H1 (cell line): ENCODE results near the gene RBM44.

Experiments
- CTBP2 ChIP-seq: IDR thresholded peaks from 2 replicates; pipeline ENCODE4 v1.7.0; 2011; ENCODE audit warnings: borderline replicate concordance, mild to moderate bottlenecking, moderate library complexity, mixed read lengths, low read length; ENCODE audit not compliant: insufficient read depth, insufficient read length
- FOSL1 ChIP-seq: IDR thresholded peaks from 2 replicates; pipeline ENCODE4 v1.6.1; 2011; ENCODE audit warnings: mild to moderate bottlenecking, low read depth, low read length, moderate library complexity; ENCODE audit not compliant: insufficient read depth
- KDM1A ChIP-seq: fragments of 200-600, 300-600 bp; sonication (generic); IDR thresholded peaks from 2 replicates; pipeline ENCODE4 v1.7.1; 2016; ENCODE audit warnings: mild to moderate bottlenecking, low read length, borderline replicate concordance
- RXRA ChIP-seq: IDR thresholded peaks from 2 replicates; pipeline ENCODE4 v1.6.1; 2011; ENCODE audit warnings: low read depth, mild to moderate bottlenecking, low read length, moderate library complexity; ENCODE audit not compliant: insufficient read depth
- SP2 ChIP-seq: IDR thresholded peaks from 2 replicates; pipeline ENCODE4 v1.6.1; 2012; ENCODE audit warnings: mild to moderate bottlenecking, low read length, inconsistent platforms
- SUZ12 ChIP-seq: fragments of 200-600 bp; sonication (generic); IDR thresholded peaks from 2 replicates; pipeline ENCODE4 v1.6.1; 2012; ENCODE audit warnings: mild to moderate bottlenecking, inconsistent platforms, low read length, moderate library complexity, mixed read lengths
- TF ChIP-seq, protein P1 (sequence below), 3 experiments: IDR thresholded peaks; 1 replicate in 2 of 3; 2 replicates in 1 of 3; pipeline versions ENCODE4 v1.5.1 to v1.6.1; 2011; ENCODE audit warnings: low read length in 3 of 3, mild to moderate bottlenecking in 3 of 3, inconsistent platforms in 2 of 3, low read depth in 1 of 3, moderate library complexity in 1 of 3; ENCODE audit not compliant: insufficient read depth in 1 of 3; ENCODE audit errors: control extremely low read depth in 1 of 3
- TF ChIP-seq, protein P2 (sequence below): IDR thresholded peaks from 2 replicates; pipeline ENCODE4 v1.6.1; 2011; ENCODE audit warnings: low read length, improper control_type of control experiment

DNA sequence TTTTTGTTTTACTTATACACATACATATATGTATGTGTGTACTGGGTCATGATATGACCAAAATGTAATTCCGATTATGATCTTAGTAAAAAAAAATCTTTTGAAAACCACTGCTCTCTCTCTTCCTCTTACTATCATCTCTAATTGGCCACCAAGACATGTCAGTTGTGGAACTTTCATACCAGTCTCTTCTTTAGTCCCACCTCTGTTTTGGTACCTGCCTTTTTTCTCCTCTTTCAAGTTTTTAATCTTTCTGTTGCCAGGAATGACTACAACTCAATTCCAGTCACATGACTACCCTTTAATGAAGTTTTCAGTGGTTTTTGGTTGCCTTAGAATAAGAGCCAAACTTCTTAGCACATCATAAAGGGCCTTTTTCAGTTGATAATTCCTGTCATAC, 17.1 kb downstream of the RBM44 start:
- TF ChIP-seq RXRA (no peak), KDM1A (no peak), FOSL1 (no peak), SP2 (no peak), CTBP2 (no peak), SUZ12 (no peak)
- TF ChIP-seq, protein P1, sequence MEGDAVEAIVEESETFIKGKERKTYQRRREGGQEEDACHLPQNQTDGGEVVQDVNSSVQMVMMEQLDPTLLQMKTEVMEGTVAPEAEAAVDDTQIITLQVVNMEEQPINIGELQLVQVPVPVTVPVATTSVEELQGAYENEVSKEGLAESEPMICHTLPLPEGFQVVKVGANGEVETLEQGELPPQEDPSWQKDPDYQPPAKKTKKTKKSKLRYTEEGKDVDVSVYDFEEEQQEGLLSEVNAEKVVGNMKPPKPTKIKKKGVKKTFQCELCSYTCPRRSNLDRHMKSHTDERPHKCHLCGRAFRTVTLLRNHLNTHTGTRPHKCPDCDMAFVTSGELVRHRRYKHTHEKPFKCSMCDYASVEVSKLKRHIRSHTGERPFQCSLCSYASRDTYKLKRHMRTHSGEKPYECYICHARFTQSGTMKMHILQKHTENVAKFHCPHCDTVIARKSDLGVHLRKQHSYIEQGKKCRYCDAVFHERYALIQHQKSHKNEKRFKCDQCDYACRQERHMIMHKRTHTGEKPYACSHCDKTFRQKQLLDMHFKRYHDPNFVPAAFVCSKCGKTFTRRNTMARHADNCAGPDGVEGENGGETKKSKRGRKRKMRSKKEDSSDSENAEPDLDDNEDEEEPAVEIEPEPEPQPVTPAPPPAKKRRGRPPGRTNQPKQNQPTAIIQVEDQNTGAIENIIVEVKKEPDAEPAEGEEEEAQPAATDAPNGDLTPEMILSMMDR (IDR thresholded peaks at IDR 0.05; ENCODE audit: control extremely low read depth in 1 of 3, insufficient read depth in 1 of 3, low read depth in 1 of 3, low read length in 3 of 3) = no peak
- TF ChIP-seq, protein P2, sequence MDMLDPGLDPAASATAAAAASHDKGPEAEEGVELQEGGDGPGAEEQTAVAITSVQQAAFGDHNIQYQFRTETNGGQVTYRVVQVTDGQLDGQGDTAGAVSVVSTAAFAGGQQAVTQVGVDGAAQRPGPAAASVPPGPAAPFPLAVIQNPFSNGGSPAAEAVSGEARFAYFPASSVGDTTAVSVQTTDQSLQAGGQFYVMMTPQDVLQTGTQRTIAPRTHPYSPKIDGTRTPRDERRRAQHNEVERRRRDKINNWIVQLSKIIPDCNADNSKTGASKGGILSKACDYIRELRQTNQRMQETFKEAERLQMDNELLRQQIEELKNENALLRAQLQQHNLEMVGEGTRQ = no peak
